OCI-LY1 (cell line): Measurements from ENCODE around the gene CARD11.

Experiments used
- EZH2 ChIP-seq: fragments of 200-600 bp; sonication (generic), shearing (Covaris generic); IDR thresholded peaks from 2 replicates; pipeline ENCODE4 v1.8.0; 2017; ENCODE audit warnings: borderline replicate concordance, mixed run types, mild to moderate bottlenecking, antibody characterized with exemption, low read length, moderate library complexity, mixed read lengths
- TF ChIP-seq, protein P1 (sequence below): fragments of 200-600 bp; sonication (generic), shearing (Covaris generic); IDR thresholded peaks from 2 replicates; pipeline ENCODE4 v1.5.1; 2017; ENCODE audit warnings: mild to moderate bottlenecking, antibody characterized with exemption, low read length, moderate library complexity, mixed read lengths

DNA sequence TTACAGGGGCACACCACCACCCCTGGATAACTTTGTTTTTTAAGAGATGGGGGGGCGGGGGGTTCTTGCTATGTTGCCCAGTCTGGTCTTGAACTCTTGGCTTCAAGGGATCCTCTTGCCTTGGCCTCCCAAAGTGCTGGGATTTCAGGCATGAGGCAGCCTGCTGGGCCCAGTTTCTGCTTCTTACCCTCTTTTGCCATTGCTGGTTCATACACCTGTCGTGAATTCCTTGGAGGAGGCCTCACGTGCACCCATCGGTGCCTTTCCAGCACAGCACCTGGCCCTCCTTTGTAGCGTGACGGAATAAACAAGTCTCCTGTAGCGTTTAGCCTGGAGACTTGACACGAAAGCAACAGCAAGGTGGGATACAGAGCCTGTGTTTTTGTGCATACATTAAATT lies 75.5 kb downstream of the CARD11 start:
- TF ChIP-seq, protein P1, sequence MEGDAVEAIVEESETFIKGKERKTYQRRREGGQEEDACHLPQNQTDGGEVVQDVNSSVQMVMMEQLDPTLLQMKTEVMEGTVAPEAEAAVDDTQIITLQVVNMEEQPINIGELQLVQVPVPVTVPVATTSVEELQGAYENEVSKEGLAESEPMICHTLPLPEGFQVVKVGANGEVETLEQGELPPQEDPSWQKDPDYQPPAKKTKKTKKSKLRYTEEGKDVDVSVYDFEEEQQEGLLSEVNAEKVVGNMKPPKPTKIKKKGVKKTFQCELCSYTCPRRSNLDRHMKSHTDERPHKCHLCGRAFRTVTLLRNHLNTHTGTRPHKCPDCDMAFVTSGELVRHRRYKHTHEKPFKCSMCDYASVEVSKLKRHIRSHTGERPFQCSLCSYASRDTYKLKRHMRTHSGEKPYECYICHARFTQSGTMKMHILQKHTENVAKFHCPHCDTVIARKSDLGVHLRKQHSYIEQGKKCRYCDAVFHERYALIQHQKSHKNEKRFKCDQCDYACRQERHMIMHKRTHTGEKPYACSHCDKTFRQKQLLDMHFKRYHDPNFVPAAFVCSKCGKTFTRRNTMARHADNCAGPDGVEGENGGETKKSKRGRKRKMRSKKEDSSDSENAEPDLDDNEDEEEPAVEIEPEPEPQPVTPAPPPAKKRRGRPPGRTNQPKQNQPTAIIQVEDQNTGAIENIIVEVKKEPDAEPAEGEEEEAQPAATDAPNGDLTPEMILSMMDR, result no peak
- TF ChIP-seq EZH2, result no peak
